GM21423 (cell line): ENCODE results near the gene NDUFS8.

Experiments used
- ATAC-seq: cut with Tn5 transposase; IDR thresholded peaks from one replicate; pipeline ENCODE4 v1.9.1; 2021; ENCODE audit warnings: mild to moderate bottlenecking, moderate library complexity; ENCODE audit not compliant: unreplicated experiment

NDUFS8 gene

GRCh38 chr11:68076371-68077042 is 46.0 kb downstream of the NDUFS8 start:
- ATAC-seq, result no peak

- peak; percentile 78 for ATAC-seq
These were observed 47.4 kb downstream of the NDUFS8 start for GRCh38 chr11:68077617-68078582.

- no peak for ATAC-seq
These were observed 50.4 kb downstream of the NDUFS8 start for GRCh38 chr11:68080860-68081259.

GRCh38 chr11:68081691-68082090 is 51.2 kb downstream of the NDUFS8 start:
- no peak for ATAC-seq

- ATAC-seq, result no peak
These were observed 52.0 kb downstream of the NDUFS8 start for GRCh38 chr11:68082481-68082880.

- no peak for ATAC-seq
These were observed 53.0 kb downstream of the NDUFS8 start for GRCh38 chr11:68083517-68083916.
